GM10847 (cell line): ENCODE results near the gene TCIRG1.

Experiments
- POLR2A ChIP-seq: IDR thresholded peaks from 2 replicates; pipeline ENCODE4 v1.6.1; 2011; ENCODE audit not compliant: insufficient read length; ENCODE audit errors: extremely low read depth

Gene TCIRG1

DNA sequence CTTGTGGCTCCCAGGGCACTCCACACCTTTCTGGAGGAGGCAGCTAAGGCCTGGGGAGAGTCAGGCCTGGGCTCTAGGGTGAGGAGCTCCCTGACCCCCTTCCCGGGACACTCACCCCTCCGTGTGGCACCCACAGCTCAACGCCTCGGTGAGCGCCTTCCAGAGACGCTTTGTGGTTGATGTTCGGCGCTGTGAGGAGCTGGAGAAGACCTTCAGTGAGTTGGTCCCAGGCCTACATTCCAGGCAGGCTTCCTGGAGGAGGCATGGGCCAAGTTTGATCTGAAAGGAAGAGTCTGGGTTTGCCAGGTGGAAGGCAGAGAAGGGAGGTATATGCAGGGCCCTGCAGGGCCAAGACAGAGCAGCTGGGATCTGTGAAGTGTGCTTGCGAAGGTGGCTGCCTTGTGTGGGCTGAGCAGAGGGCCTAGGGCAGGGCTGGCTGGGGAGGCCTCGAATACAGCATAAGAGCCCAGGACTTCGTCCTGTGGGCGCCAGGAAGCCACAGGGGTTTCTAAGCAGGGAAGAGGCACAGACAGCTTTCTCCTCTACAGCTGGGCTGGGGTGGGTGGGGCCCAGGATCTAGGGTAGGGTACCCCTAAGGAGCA is 2.9 kb downstream of the TCIRG1 start:
- no peak for TF ChIP-seq POLR2A

DNA sequence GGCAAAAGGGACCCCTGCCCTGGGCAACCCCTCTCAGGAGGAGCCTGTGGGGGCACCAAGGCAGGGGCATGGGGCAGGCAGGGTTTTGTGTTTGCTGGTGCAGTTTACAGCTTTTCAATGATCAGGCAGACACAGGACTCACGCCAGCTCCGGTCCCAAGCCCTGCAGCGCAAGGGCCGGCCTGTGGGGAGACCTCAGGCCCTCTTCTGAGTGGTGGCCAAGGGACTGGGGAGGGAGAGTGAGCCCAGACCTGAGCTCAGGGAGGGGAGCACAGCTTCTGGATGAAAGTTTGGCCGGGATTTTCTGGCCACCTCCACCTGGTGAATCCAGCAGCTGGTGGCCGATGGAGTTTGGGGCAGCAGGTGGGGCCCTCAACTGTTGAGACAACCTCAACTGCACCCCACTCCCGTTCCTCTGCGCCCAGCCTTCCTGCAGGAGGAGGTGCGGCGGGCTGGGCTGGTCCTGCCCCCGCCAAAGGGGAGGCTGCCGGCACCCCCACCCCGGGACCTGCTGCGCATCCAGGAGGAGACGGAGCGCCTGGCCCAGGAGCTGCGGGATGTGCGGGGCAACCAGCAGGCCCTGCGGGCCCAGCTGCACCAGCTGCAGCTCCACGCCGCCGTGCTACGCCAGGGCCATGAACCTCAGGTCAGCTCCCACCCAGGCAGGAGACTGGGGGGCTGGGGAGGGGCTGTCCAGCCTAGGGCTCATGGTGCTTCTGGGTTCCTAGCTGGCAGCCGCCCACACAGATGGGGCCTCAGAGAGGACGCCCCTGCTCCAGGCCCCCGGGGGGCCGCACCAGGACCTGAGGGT is 3.6 kb downstream of the TCIRG1 start:
- no peak for TF ChIP-seq POLR2A

DNA sequence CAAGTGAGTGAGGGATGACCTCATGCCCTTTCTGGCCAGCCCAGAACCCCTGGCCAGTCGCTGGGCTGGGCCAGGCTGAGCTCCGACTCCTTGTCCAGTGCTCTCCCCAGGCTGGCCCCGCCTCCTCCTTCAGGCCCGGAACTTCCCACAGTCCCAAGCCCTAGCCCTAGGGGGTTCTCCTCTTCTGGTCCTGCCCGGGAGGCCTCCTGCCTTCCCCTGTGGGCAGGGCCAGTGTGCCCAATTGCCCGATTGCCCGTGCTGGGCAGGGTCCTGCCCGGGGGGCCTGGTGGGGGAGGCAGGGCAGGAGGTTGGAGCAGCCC is 4.2 kb downstream of the TCIRG1 start:
- no peak for TF ChIP-seq POLR2A

DNA sequence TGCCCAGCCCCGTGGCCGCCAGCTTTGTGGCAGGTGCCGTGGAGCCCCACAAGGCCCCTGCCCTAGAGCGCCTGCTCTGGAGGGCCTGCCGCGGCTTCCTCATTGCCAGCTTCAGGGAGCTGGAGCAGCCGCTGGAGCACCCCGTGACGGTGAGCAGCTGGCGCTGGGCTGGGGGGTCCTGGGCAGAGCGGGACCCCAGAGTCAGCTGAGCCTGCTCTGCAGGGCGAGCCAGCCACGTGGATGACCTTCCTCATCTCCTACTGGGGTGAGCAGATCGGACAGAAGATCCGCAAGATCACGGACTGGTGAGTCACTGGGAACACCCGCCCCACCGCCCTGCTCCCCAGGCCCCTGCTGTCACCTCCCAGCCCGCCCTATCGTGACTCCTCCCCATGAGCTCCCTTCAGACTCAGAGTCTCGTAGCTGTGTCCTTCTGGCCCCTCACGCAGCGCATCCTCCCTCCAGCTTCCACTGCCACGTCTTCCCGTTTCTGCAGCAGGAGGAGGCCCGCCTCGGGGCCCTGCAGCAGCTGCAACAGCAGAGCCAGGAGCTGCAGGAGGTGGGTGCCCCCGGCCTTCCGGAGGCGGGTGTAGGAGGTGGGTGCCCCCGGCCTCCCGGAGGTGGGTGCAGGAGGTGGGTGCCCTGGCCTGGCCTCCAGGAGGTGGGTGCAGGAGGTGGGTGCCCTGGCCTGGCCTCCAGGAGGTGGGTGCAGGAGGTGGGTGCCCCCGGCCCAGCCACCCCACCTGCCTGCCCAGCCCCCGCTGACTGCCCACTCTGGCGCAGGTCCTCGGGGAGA is 4.7 kb downstream of the TCIRG1 start:
- no peak for TF ChIP-seq POLR2A

DNA sequence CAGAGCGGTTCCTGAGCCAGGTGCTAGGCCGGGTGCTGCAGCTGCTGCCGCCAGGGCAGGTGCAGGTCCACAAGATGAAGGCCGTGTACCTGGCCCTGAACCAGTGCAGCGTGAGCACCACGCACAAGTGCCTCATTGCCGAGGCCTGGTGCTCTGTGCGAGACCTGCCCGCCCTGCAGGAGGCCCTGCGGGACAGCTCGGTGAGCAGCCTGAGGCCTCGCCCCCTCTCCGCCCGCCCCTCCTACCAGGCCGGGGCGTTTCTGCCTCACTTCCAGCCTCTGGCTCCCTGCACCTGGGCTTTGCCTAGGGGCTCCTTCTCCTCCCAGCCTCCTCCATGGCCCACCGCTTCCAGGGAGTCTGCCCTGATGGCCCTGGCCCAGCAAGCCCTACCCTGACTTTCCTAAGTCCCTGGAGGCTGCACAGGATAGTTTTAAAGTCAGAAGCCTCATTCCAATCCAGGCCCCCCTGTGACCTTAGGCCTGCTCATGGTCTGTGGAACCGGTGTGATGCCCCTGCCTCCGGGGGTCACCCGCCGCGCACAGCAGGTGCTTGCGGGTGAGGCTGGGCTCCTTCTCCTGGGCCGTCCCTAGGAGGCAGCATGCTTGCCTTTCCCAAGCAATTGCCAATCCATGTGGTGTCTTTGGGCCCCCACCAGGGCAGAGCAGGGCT is 5.5 kb downstream of the TCIRG1 start:
- TF ChIP-seq POLR2A, result no peak

- no peak for TF ChIP-seq POLR2A
Observed at GRCh38 chr11:68044898-68045351, 6.1 kb downstream of the TCIRG1 start.

- TF ChIP-seq POLR2A, result no peak
Observed at GRCh38 chr11:68047437-68048290, 8.8 kb downstream of the TCIRG1 start.

- TF ChIP-seq POLR2A, result no peak
Observed at GRCh38 chr11:68048681-68049508, 10.1 kb downstream of the TCIRG1 start.

DNA sequence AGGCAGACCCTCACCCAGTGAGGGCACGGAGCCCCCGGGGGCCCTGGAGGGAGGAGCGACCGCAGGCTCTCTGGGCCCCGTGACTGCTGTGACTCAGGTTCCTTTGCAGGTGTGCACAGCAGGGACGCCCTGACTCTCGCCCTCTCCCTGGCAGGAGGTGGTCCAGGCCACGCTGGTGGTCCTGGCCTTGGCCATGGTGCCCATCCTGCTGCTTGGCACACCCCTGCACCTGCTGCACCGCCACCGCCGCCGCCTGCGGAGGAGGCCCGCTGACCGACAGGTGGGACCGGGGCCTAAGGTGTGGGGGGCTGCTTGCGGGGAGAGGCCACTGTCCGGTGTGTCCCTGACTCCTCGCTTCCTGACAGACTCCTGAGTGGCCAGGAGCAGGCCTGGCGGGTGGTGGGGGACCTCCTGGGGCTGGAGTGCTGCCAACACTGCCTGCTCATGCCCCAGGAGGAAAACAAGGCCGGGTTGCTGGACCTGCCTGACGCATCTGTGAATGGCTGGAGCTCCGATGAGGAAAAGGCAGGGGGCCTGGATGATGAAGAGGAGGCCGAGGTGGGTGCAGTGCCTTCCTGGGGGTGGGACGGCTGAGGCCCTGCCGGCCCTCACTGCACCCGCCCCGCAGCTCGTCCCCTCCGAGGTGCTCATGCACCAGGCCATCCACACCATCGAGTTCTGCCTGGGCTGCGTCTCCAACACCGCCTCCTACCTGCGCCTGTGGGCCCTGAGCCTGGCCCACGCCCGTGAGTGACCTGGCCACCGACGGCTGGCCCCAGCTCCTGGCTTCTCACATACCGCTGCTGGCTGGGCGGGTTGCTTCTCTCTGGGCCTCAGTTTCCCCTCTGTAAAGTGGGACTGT is 10.9 kb downstream of the TCIRG1 start:
- TF ChIP-seq POLR2A, result no peak

DNA sequence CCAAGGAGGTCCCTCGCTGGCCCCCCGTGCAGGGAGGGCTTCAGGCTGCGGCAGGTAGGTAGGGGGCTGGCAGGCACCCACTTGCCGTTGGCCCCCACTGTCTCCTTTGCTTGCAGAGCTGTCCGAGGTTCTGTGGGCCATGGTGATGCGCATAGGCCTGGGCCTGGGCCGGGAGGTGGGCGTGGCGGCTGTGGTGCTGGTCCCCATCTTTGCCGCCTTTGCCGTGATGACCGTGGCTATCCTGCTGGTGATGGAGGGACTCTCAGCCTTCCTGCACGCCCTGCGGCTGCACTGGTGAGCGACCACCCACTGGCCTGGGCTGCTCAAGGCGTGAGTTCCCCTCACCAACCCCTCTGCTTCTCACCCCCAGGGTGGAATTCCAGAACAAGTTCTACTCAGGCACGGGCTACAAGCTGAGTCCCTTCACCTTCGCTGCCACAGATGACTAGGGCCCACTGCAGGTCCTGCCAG is 11.6 kb downstream of the TCIRG1 start:
- TF ChIP-seq POLR2A, result no peak

DNA sequence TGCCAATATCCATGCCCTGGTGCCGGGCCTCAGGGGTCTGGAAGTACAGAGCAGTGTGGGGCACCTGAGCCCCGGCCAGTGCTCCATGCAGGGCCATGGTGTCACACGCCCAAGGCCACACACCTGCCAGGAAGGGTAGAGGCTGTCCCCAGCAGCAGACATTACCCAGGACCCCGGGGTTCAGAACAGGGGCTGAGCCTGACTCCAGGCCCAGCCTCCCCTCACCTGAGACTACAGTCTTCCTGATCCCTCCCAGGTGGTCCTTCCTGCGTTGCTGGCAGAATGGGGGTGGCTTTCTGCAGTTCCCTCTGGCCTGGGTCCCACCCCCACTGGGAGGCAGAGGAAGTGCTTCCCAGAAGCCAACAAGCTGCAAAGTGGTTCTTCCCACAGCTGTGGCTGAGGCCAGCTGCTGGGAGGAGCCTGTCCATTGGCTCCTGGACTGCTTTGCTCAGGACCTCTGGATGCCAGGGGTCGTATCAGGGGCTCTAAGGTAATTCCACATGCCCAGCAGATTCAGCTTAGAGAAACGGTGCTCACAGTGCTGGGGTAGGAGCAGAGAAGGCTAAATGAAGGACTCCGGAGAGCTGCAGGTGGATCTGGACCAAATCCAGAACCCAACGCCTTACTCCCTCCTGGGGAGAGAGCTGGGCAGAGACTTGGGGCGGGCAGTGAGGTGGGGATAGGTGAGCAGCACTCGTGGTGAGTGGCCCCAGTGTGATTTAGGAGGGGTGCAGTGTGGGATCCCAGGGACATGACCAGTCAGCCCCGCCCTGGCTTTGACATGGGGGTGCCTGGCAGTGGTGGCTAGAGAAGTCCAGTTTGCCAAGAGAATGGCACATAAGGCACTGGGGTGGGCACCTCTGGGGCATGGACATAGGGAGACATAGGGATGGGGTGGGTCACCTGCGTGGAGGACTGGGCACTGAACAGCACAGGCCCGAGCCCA is 12.6 kb downstream of the TCIRG1 start:
- TF ChIP-seq POLR2A, result peak; percentile 20
